ENCODE measurements around the gene CUL3.

CUL3 gene

GRCh38 chr2:224432003-224432579, 153.1 kb downstream of the CUL3 start:
- DNase-seq (ENCODE audit: low read depth in 2 of 2, low spot score in 1 of 2): no peak

GRCh38 chr2:224429441-224429810, 155.7 kb downstream of the CUL3 start:
- no peak for DNase-seq (ENCODE audit: low read depth in 2 of 2, low spot score in 1 of 2)

- no peak for DNase-seq (ENCODE audit: low read depth in 2 of 2, low spot score in 1 of 2)
Observed at GRCh38 chr2:224428787-224429440, 156.2 kb downstream of the CUL3 start.

- DNase-seq (ENCODE audit: low read depth in 2 of 2, low spot score in 1 of 2): no peak
Observed at GRCh38 chr2:224427471-224427870, 157.7 kb downstream of the CUL3 start.

- no peak for DNase-seq (ENCODE audit: low read depth in 2 of 2, low spot score in 1 of 2)
Observed at GRCh38 chr2:224426656-224427055, 158.5 kb downstream of the CUL3 start.

GRCh38 chr2:224421065-224421464, 164.1 kb downstream of the CUL3 start:
- DNase-seq (ENCODE audit: low read depth in 2 of 2, low spot score in 1 of 2): no peak
